Neural progenitor cell (in vitro differentiated cells): ENCODE results near the gene CRYBA4.

Source experiments
- EZH2phosphoT487 ChIP-seq: fragments of 200-600 bp; sonication (generic); IDR thresholded peaks from 2 replicates; pipeline ENCODE4 v1.6.1; 2017; ENCODE audit warnings: antibody characterized with exemption
- TF ChIP-seq, protein P1 (sequence below): fragments of 200-600 bp; sonication (generic); IDR thresholded peaks from 2 replicates; pipeline ENCODE4 v1.5.1; 2017; ENCODE audit warnings: antibody characterized with exemption, mild to moderate bottlenecking

- TF ChIP-seq, protein P1, sequence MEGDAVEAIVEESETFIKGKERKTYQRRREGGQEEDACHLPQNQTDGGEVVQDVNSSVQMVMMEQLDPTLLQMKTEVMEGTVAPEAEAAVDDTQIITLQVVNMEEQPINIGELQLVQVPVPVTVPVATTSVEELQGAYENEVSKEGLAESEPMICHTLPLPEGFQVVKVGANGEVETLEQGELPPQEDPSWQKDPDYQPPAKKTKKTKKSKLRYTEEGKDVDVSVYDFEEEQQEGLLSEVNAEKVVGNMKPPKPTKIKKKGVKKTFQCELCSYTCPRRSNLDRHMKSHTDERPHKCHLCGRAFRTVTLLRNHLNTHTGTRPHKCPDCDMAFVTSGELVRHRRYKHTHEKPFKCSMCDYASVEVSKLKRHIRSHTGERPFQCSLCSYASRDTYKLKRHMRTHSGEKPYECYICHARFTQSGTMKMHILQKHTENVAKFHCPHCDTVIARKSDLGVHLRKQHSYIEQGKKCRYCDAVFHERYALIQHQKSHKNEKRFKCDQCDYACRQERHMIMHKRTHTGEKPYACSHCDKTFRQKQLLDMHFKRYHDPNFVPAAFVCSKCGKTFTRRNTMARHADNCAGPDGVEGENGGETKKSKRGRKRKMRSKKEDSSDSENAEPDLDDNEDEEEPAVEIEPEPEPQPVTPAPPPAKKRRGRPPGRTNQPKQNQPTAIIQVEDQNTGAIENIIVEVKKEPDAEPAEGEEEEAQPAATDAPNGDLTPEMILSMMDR, result no peak
- no peak for TF ChIP-seq EZH2phosphoT487
These were observed 42.4 kb upstream of the CRYBA4 start for GRCh38 chr22:26579331-26579886.
